Umbilical cord (tissue), 2 donors: ENCODE data around the gene ESR1. TPM values are rescaled to one million over a fixed set of nuclear protein-coding genes. Genes with fewer than 3 reads are reported as not detected.
"Not testable (repeated sequence)": the region's sequence is repeated elsewhere in the genome, so short reads cannot be mapped to it uniquely, and the experiment has no call there.

ENCODE experiments used
- DNase-seq: peaks from one replicate; pipeline ENCODE4 v3.0.0-alpha.2; 2015; ENCODE audit warnings: low spot score
- total RNA-seq: library from RNA; depleted of rRNA; stranded (reverse); fragments of >200 nt; gene quantifications from one replicate; pipeline ENCODE4 v1.2.3, GENCODE V29; 2014; ENCODE audit warnings: low replicate concordance; ENCODE audit not compliant: insufficient read depth

ESR1 gene
- total RNA-seq, 1 donor from 2014 or later: 8.2 TPM

- DNase-seq: no peak
Measured at GRCh38 chr6:151975795-151976194, 168.3 kb downstream of the ESR1 start.

GRCh38 chr6:151988199-151988598 is 180.7 kb downstream of the ESR1 start:
- not testable (repeated sequence) for DNase-seq

- DNase-seq: no peak
Measured at GRCh38 chr6:151992091-151992490, 184.6 kb downstream of the ESR1 start.

GRCh38 chr6:151993364-151993763 is 185.9 kb downstream of the ESR1 start:
- DNase-seq: no peak

GRCh38 chr6:151998784-151999183 is 191.3 kb downstream of the ESR1 start:
- no peak for DNase-seq

- no peak for DNase-seq
Measured at GRCh38 chr6:151999194-151999593, 191.7 kb downstream of the ESR1 start.

GRCh38 chr6:152001408-152001807 is 193.9 kb downstream of the ESR1 start:
- no peak for DNase-seq

- no peak for DNase-seq
Measured at GRCh38 chr6:152002306-152002705, 194.8 kb downstream of the ESR1 start.

GRCh38 chr6:152004036-152004566 is 196.6 kb downstream of the ESR1 start:
- no peak for DNase-seq

GRCh38 chr6:152004896-152005295 is 197.4 kb downstream of the ESR1 start:
- DNase-seq: no peak

GRCh38 chr6:152008779-152009178 is 201.3 kb downstream of the ESR1 start:
- no peak for DNase-seq

- DNase-seq: no peak
Measured at GRCh38 chr6:152012227-152012626, 204.7 kb downstream of the ESR1 start.

- no peak for DNase-seq
Measured at GRCh38 chr6:152018876-152019275, 211.4 kb downstream of the ESR1 start.

GRCh38 chr6:152022303-152022702 is 214.8 kb downstream of the ESR1 start:
- DNase-seq: no peak

GRCh38 chr6:152023613-152024012 is 216.1 kb downstream of the ESR1 start:
- DNase-seq: no peak

- no peak for DNase-seq
Measured at GRCh38 chr6:152026291-152026690, 218.8 kb downstream of the ESR1 start.

GRCh38 chr6:152026744-152027143 is 219.3 kb downstream of the ESR1 start:
- not testable (repeated sequence) for DNase-seq

- DNase-seq: not testable (repeated sequence)
Measured at GRCh38 chr6:152033765-152034164, 226.3 kb downstream of the ESR1 start.

GRCh38 chr6:152034631-152035030 is 227.1 kb downstream of the ESR1 start:
- DNase-seq: no peak

- no peak for DNase-seq
Measured at GRCh38 chr6:152046118-152046517, 238.6 kb downstream of the ESR1 start.

- DNase-seq: no peak
Measured at GRCh38 chr6:152048921-152049320, 241.4 kb downstream of the ESR1 start.

- DNase-seq: no peak
Measured at GRCh38 chr6:152049502-152049901, 242.0 kb downstream of the ESR1 start.

GRCh38 chr6:152050451-152051195 is 243.1 kb downstream of the ESR1 start:
- no peak for DNase-seq

GRCh38 chr6:152052061-152052460 is 244.6 kb downstream of the ESR1 start:
- DNase-seq: no peak
